Right lobe of liver (tissue), 4 donors: ENCODE measurements around the gene ATP6V1A.

Experiments
- CTCF ChIP-seq, 4 donors: fragments of 200-600 bp in 3 of 4; fragments of 450-650 bp in 1 of 4; IDR thresholded peaks; one replicate each; pipeline versions ENCODE4 v1.5.1 to v1.8.0; 2016 to 2022; ENCODE audit warnings: antibody characterized with exemption in 4 of 4, mild to moderate bottlenecking in 2 of 4
- POLR2A ChIP-seq: fragments of 450-650 bp; IDR thresholded peaks from one replicate; pipeline ENCODE4 v1.6.1; 2017; ENCODE audit warnings: antibody characterized with exemption, mild to moderate bottlenecking
- donor health status: DM: no; HTN: no; CAD: no.
- donor health status: DM: no; HTN: no; CAD: no.
- donor health status: DM: no; HTN: yes; CAD: no.

GRCh38 chr3:113746548-113747282 lies at the start of gene ATP6V1A:
- TF ChIP-seq CTCF (IDR thresholded peaks at IDR 0.05) (no peak), POLR2A (peak; percentile 65)
